ENCODE results near the gene STXBP1. TPM values are rescaled to one million over a fixed set of nuclear protein-coding genes. Genes with fewer than 3 reads are reported as not detected.
"Not testable (repeated sequence)": the region's sequence is repeated elsewhere in the genome, so short reads cannot be mapped to it uniquely, and the experiment has no call there.

STXBP1 gene
- total RNA-seq, 1 experiment from 2014 or later = 40.6 TPM

DNA sequence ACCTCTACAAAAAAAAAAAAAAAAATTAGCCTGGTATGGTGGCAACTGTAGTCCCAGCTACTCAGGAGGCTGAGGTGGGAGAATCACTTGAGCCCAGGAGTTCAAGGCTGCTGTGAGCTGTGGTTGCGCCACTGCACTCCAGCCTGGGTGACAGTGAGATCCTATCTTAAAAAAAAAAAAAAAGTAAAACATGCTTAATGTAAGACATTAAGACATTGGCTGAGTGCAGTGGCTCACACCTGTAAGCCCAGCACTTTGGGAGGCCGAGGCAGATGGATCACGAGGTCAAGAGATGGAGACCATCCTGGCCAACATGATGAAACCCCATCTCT, 27.6 kb upstream of the STXBP1 start:
- H4K20me1 ChIP-seq (ENCODE audit: insufficient read depth); intact Hi-C loops (cut with micrococcal nuclease); ATAC-seq; H3K79me2 ChIP-seq (ENCODE audit: insufficient read depth, low read length); H3K9me2 ChIP-seq (ENCODE audit: insufficient read depth); H3K9me3 ChIP-seq (ENCODE audit: control insufficient read depth in 1 of 2, insufficient read depth in 1 of 2, low read depth in 1 of 2, low read length in 2 of 2); BruUV-seq (replicated peaks); H3K4me3 ChIP-seq (replicated peaks in 1 of 2; ENCODE audit: low read depth in 1 of 2, low read length in 2 of 2); H3K4me2 ChIP-seq (ENCODE audit: low read length); H3K27ac ChIP-seq (ENCODE audit: low read depth, low read length); H2AFZ ChIP-seq (ENCODE audit: low read depth, low read length, poor library complexity, severe bottlenecking); H3K27me3 ChIP-seq (ENCODE audit: insufficient read depth, low read length); DNase-seq (ENCODE audit: low read depth, low spot score); H3K9ac ChIP-seq (ENCODE audit: low read length); H3K36me3 ChIP-seq (ENCODE audit: control insufficient read depth in 1 of 2, insufficient read depth in 2 of 2, low read length in 2 of 2): not testable (repeated sequence)
- ChIA-PET CTCF (interaction anchor here (0.7 to 4.9 kb wide), 6 partner anchors 22 to 150 kb away, joined by 4 to 22 read pairs (median 9); partner anchors contain the start of gene TOR2A), POLR2A (interaction anchor here (1.1 kb wide), 1 partner anchor 18 kb away, joined by 3 read pairs; no protein-coding TSS in a partner anchor), RAD21 (ENCODE audit: low non-redundant PET in 1 of 2, low total read pairs in 2 of 2, uncharacterized antibody in 2 of 2, unreplicated experiment in 2 of 2) (interaction anchor here in 1 of 2 experiments (0.7 kb wide), 1 partner anchor 74 kb away, joined by 3 read pairs; no protein-coding TSS in a partner anchor)
- peaks cover 6 to 35% of the 10 kb centered on the region in 2 experiments for H3K4me1 ChIP-seq (ENCODE audit: control insufficient read depth in 1 of 2, insufficient read depth in 2 of 2, low read length in 2 of 2)

DNA sequence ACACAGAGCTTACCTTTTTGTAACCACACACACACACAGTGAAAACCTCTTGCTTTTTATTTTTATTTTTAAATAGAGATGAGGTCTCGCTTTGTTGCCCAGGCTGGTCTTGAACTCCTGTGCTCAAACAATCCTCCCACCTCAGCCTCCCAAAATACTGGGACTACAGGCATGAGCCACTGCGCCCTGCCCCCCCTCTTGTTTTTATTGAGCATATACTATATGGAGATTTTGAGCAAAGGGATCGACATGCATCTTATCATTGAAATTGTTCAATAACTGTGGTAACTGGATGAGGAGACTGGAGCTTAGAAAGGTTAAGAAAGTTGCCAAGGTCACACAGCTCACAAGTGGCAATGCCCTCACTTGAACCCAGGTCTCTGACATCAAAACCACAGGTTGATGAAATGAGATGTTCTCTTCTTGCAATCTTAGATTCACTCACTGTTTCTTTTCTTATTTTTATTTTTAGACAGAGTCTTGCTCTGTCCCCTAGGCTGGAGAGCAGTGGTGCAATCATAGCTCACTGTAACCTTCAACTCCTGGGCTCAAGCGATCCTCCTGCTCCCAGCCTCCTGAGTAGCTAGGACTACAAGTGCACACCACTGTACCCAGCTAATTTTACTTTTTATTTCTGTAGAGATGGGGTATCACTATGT, 26.8 kb upstream of the STXBP1 start:
- H3K9me3 ChIP-seq (ENCODE audit: control insufficient read depth in 1 of 2, insufficient read depth in 1 of 2, low read depth in 1 of 2, low read length in 2 of 2) = 0 out of 4 replicates have a peak, but pooled peaks cover 0 to 4% of the 10 kb centered on the region in 2 experiments
- BruUV-seq (replicated peaks) = no TSS peak
- H3K4me2 ChIP-seq (ENCODE audit: low read length) = no peak overlapping the region
- H4K20me1 ChIP-seq (ENCODE audit: insufficient read depth) = no peaks in the 10 kb centered on the region
- no peak overlapping the region for H3K9ac ChIP-seq (ENCODE audit: low read length)
- H3K27ac ChIP-seq (ENCODE audit: low read depth, low read length) = no peak overlapping the region
- ATAC-seq (no peak), DNase-seq (ENCODE audit: low read depth, low spot score) (no peak)
- H2AFZ ChIP-seq (ENCODE audit: low read depth, low read length, poor library complexity, severe bottlenecking) = no peak overlapping the region
- H3K79me2 ChIP-seq (ENCODE audit: insufficient read depth, low read length) = no peaks in the 10 kb centered on the region
- peaks cover 5 to 34% of the 10 kb centered on the region in 2 experiments; a peak in 3 of 4 replicates for H3K4me1 ChIP-seq (ENCODE audit: control insufficient read depth in 1 of 2, insufficient read depth in 2 of 2, low read length in 2 of 2)
- H3K4me3 ChIP-seq (replicated peaks in 1 of 2; ENCODE audit: low read depth in 1 of 2, low read length in 2 of 2) = no peak overlapping the region
- RAD21 ChIA-PET (ENCODE audit: low non-redundant PET in 1 of 2, low total read pairs in 2 of 2, uncharacterized antibody in 2 of 2, unreplicated experiment in 2 of 2) = interaction anchor here (0.7 to 2.1 kb wide), 3 partner anchors 27 to 75 kb away, joined by 3 to 12 read pairs (median 3); no protein-coding TSS in a partner anchor
- TF ChIP-seq EZH2 (IDR thresholded peaks at IDR 0.05) = no peak
- no peak for TF ChIP-seq ZNF274 (IDR thresholded peaks at IDR 0.05; ENCODE audit: low read depth, low read length)
- TF ChIP-seq ELF1 (IDR thresholded peaks at IDR 0.05; ENCODE audit: borderline replicate concordance, low read depth) = no peak
- TF ChIP-seq SRF (IDR thresholded peaks at IDR 0.05; ENCODE audit: low read depth) = no peak
- TF ChIP-seq POLR2A (IDR thresholded peaks at IDR 0.05; ENCODE audit: borderline replicate concordance, extremely low read depth, insufficient read depth, insufficient read length) = no peak
- TF ChIP-seq, protein P1, sequence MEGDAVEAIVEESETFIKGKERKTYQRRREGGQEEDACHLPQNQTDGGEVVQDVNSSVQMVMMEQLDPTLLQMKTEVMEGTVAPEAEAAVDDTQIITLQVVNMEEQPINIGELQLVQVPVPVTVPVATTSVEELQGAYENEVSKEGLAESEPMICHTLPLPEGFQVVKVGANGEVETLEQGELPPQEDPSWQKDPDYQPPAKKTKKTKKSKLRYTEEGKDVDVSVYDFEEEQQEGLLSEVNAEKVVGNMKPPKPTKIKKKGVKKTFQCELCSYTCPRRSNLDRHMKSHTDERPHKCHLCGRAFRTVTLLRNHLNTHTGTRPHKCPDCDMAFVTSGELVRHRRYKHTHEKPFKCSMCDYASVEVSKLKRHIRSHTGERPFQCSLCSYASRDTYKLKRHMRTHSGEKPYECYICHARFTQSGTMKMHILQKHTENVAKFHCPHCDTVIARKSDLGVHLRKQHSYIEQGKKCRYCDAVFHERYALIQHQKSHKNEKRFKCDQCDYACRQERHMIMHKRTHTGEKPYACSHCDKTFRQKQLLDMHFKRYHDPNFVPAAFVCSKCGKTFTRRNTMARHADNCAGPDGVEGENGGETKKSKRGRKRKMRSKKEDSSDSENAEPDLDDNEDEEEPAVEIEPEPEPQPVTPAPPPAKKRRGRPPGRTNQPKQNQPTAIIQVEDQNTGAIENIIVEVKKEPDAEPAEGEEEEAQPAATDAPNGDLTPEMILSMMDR (IDR thresholded peaks at IDR 0.05 in 2 of 3, conservative IDR thresholded peaks at IDR 0.05 in 1 of 3; ENCODE audit: borderline replicate concordance in 1 of 3, insufficient read depth in 1 of 3, low read depth in 2 of 3, low read length in 2 of 3) = no peak
- TF ChIP-seq POLR2AphosphoS5 (IDR thresholded peaks at IDR 0.05; ENCODE audit: low read depth, low read length) = no peak
- no peak for TF ChIP-seq SP1 (IDR thresholded peaks at IDR 0.05; ENCODE audit: low read depth)
- TF ChIP-seq, protein P2, sequence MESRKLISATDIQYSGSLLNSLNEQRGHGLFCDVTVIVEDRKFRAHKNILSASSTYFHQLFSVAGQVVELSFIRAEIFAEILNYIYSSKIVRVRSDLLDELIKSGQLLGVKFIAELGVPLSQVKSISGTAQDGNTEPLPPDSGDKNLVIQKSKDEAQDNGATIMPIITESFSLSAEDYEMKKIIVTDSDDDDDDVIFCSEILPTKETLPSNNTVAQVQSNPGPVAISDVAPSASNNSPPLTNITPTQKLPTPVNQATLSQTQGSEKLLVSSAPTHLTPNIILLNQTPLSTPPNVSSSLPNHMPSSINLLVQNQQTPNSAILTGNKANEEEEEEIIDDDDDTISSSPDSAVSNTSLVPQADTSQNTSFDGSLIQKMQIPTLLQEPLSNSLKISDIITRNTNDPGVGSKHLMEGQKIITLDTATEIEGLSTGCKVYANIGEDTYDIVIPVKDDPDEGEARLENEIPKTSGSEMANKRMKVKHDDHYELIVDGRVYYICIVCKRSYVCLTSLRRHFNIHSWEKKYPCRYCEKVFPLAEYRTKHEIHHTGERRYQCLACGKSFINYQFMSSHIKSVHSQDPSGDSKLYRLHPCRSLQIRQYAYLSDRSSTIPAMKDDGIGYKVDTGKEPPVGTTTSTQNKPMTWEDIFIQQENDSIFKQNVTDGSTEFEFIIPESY (IDR thresholded peaks at IDR 0.05; ENCODE audit: extremely low read depth, insufficient replicate concordance, low read length) = no peak
- TF ChIP-seq TCF7L2 (IDR thresholded peaks at IDR 0.05; ENCODE audit: borderline replicate concordance, extremely low read depth, insufficient read depth, insufficient read length) = no peak
- TF ChIP-seq RAD21 (IDR thresholded peaks at IDR 0.05; ENCODE audit: low read depth) = no peak
- no peak for TF ChIP-seq CBX3 (IDR thresholded peaks at IDR 0.05; ENCODE audit: low read depth)
- no peak for TF ChIP-seq ZFX (IDR thresholded peaks at IDR 0.05)
- TF ChIP-seq FOSL1 (IDR thresholded peaks at IDR 0.05; ENCODE audit: low read depth) = no peak
- intact Hi-C loops (cut with micrococcal nuclease) = loop anchor here (5.0 kb wide), 1 partner anchor 133 kb away; the partner anchor contains the start of genes LRSAM1 and RPL12
- CTCF ChIA-PET = interaction anchor here (1.0 to 4.9 kb wide), 6 partner anchors 23 to 380 kb away, joined by 3 to 22 read pairs (median 9); partner anchors contain the start of gene TOR2A
- H3K36me3 ChIP-seq (ENCODE audit: control insufficient read depth in 1 of 2, insufficient read depth in 2 of 2, low read length in 2 of 2) = no peaks in the 10 kb centered on the region
- POLR2A ChIA-PET = interaction anchor here (0.7 kb wide), 1 partner anchor 58 kb away, joined by 3 read pairs; no protein-coding TSS in a partner anchor
- no peaks in the 10 kb centered on the region for H3K27me3 ChIP-seq (ENCODE audit: insufficient read depth, low read length)
- no peaks in the 10 kb centered on the region for H3K9me2 ChIP-seq (ENCODE audit: insufficient read depth)
